Fibroblast of peridontal ligament (primary cell): ENCODE results near the gene SF3A2.

ENCODE experiments used
- DNase-seq: peaks from one replicate; pipeline ENCODE4 v3.0.0-alpha.2; 2010; ENCODE audit errors: extremely low read depth

Gene SF3A2

DNA sequence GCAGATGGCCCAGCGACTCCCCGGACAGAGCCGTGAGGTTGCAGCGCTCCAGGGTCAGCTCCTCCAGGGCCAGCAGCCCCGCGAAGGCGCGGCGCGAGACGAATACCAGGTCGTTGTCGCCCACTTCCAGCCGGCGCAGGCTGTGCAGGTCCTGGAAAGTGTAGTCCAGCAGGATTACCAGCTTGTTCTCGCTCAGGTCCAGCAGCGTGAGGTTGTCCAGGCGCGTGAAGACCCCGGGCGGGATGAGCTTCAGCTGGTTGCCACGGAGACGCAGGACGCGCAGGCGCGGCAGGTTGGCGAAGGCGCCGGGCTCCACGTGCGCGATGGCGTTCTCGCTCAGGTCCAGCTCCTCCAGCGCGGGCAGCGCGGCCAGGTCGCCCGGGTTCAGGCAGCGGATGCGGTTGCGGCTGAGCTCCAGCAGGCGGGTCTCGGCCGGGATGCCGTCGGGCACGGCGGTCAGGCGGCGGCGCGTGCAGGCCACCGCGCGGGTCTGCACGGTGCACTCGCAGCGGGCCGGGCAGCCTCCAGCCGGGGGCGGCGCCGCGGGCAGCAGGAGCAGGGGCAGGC lies 54.6 kb downstream of the SF3A2 start:
- no peak for DNase-seq

DNA sequence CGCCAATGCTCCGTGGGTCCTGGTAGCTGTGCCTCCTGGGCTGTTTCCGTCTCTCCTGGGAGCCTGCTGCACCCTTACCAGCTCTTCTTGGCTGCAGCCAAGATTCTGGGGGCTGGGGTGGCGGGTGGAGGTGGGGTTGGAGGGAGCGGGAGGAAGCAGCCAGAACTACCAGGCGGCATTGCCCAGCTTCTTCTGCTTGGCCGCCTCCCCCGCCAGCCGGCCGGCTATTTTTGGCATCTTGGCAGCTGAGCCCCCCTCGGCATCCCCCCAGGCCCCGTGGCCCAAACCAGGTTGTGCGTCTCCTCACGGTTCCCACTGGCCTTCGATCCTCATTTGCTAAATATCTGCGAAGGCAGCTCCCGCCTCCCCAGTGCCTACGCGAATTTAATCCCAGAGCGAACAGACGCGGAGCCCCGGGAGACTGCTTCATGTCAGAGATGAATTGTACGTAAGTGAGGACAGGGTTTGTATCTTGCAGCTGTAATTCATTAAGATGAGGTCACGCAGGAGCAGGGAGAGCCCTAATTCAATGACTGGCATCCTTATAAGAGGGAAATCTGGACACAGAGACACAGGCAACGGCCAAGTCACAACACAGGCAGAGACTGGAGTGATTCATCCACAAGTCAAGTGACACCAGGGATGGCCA lies 58.2 kb downstream of the SF3A2 start:
- DNase-seq, result peak; percentile 91

DNA sequence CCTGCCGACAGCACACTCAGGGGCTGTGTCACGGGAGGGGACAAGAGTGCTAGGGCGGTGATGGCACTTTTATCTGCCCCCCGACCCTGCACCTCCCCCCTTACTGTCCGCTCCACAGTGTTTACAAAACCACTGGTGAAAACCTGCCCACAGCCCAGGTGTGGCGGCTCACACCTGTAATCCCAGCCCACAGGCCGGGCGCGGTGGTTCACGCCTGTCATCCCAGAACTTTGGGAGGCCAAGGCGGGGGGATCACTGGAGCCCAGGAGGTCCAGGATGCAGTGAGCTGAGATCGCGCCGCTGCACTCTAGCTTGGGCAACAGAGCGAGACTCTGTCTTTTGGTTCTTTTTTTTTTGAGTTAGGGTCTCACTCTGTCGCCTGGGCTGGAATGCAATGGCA lies 59.5 kb downstream of the SF3A2 start:
- no peak for DNase-seq
